Measurements from ENCODE around the gene AK4. TPM values are rescaled to one million over a fixed set of nuclear protein-coding genes. Genes with fewer than 3 reads are reported as not detected.
"Not testable (repeated sequence)": the region's sequence is repeated elsewhere in the genome, so short reads cannot be mapped to it uniquely, and the experiment has no call there.

AK4 gene
- total RNA-seq (2014; rRNA removed; shearing (Covaris generic)) = 6.8 and 8.9 TPM in 2 replicates

DNA sequence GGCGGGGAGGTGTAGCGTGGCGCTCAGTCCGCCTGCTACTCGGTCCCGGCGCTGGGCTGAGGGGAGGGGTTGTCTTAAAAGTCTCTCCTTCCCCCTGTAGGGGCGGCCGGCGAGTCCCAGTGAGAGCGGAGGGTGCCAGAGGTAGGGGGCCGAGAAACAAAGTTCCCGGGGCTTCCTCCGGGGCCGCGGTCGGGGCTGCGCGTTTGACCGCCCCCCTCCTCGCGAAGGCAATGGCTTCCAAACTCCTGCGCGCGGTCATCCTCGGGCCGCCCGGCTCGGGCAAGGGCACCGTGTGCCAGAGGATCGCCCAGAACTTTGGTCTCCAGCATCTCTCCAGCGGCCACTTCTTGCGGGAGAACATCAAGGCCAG lies at the start of gene AK4:
TSS of gene AK4 (plus strand) at position 26 of the 370 bp plus-strand sequence. CDS start at position 231, 205 bp downstream.
- DNase-seq (ENCODE audit: low spot score) = not testable (repeated sequence)

DNA sequence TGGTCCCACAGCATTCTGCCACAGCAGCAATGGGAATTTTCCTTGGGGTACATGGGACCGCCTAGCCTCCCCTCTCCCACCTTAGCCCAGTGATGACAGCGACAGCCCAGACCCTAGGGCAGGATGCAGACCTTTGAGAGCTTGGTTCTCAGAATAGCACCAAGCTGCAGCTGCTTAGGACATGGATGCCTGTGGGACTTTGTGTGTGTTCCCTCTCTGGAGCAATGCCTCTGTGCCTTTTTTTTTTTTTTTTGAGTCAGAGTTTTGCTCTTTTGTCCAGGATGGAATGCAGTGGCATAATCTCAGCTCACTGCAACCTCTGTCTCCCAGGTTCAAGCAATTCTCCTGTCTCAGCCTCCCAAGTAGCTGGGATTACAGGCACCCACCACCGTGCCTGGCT lies 44.2 kb upstream of the AK4 start:
- no peak for DNase-seq (ENCODE audit: low spot score)

DNA sequence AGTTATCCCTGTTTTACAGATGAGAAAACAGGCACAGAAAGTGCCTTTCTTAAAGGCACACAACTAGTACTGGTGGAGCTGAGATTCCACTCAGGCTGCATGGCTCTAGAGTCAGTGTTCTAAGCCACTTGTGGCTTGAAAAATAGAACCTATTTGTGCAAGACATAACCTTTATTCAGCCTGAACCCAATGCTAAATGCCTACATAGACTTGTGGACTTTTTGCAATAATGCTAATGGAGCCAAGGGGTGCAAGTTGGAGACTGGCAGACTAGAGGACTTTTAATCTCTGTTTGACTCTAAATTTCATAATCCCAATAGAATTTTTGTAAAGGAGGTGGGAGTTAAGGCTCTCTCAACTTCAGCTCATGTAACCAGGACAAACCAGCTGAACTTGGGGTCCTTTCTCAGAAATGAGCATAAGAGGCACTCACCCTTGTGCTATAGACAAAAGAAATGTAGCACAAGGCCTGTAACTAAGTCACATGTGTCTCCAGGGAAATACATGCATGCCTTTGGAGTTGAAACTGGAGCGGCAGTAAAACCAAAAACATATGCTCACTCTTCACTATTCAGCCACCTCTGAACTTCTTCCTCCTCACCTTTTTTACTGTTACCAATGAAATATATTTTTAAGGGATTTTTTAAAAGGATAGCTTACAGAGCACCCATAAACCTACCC lies 43.0 kb upstream of the AK4 start:
- DNase-seq (ENCODE audit: low spot score) = no peak

DNA sequence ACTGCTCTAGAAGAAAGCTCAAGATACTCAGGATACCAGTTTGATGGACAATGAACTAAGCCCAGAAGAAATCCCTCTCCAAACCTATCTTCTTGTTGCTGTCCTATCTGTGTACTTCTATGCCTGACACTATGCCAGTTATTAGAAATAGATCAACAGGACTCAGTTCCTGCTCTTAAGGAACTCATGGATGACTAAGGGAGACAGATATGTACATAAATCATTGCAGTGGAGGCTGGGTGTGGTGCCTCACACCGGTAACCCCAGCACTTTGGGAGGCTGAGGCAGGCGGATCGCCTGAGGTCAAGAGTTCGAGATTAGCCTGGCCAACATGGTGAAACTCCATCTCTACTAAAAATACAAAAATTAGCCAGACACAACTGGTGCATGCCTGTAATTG lies 42.4 kb upstream of the AK4 start:
- DNase-seq (ENCODE audit: low spot score) = no peak

DNA sequence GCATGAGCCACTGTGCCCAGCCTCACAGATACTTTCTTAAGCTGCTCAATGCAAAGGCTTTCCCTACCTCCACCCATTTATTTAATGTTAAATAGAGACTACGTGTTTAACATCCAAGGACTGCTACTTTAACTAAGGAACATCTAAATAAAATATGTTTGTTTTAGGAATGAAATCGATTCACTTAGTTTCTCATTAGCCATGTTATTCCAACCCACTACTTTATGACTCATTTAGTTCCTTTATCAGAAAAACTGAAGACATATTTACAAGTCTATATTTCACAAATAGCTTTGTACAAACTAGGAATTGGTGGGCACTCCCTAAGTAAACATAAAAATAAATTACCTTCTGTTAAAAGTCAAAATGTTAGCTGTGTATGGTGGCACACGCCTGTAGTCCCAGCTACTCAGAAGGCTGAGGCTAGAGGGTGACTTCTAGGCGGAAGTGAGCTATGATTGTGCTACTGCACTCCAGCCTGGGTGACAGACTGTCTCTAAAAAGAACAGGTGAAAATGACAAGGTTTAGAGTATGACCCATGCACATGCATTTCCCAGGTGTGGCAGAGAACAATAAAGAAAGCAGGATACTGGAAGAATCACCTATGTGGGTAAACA lies 39.9 kb upstream of the AK4 start:
- no peak for DNase-seq (ENCODE audit: low spot score)

DNA sequence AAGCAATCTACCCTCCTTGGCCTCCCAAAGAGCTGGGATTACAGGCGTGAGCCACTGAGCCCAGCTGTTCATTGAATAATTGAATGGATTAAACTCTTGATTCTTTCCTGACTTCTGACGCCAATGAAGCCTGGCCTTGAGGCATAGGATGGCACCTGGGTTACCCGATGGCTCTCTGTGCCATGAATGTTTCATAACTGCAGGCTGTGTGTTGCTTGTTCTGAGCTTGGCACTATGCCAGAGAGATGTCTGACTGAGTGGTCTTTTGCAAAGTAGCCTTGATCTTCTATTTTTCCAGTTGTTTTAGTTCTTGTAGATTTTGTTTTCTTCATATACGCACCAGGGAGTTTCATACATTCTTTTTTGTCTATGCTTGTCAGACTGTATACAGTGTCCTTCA lies 38.5 kb upstream of the AK4 start:
- DNase-seq (ENCODE audit: low spot score) = no peak

DNA sequence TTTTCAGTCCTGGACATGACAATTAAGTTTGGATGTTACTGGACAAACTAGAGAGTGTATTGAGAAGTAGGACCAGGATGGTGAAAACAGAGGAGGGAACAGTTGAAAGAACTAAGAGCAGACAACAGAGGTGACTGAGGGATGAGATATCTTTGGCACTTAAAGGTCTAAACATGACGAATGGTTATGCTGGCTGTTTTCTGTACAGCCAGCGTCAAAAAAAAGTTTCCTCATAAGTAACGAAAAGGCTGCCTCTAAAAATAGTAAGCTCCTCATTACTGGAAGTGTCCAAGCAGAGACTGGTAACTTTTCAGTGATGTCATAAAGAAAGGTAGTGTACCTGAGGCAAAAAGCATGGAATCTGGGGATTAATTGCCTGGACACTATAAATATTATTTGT lies 35.2 kb upstream of the AK4 start:
- DNase-seq (ENCODE audit: low spot score) = no peak

DNA sequence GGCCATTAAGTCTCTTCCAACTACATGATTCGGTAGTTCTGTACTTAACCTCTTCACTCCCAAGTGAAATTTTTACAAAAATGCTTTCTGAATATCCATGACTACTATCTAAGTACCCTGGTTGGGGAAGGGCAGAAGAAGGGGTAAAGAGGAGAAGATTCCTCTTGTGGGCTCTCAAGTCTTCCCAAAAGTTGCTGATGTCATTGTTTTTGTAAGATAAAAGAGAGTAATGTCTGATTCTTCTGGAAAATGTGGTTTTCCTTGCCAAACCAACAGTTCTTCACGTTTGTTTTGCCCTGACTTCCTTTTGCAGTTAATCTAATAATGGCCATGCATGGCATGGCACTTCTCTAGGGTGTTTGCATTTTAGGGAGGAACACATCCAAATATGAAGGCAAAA lies 34.7 kb upstream of the AK4 start:
- DNase-seq (ENCODE audit: low spot score) = no peak

DNA sequence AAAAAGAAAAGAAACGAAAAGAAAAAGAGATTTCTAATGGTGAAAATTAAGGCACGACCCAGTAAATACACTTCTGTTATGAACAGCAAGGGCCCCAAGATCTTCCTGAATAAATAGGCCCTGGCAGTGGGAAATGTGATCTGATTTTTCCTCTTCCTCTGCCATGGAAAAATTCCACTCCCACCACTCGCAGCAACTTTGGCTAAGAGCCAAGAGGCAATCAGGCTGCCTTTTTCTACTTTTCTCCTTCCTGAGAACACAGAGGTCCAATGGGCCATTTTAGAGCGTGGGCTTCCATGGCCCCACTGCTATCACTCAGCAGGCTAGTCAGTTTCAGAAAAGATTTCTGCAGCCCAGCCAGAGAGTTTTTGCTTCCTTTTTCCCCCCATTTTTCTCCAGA lies 33.7 kb upstream of the AK4 start:
- DNase-seq (ENCODE audit: low spot score) = no peak

DNA sequence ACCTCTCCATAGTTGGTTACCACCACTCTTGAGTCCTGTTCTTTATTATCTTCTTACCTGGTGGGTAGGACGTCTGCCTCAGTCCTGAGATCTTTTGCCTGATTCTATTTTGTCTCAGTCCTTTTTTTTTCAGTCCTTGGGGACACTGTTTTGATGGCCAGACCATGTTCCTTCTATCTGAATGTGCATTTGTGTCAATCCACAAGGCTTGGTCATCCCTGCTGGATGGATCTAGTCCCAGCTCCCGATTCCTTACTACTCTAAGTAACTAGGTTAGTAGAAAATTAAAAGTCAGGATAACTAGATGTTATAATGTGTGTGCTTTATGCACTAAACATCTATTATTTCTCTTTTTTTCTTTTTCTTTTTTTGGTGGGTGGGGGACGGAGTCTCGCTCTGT lies 28.1 kb upstream of the AK4 start:
- peak; percentile 21 for DNase-seq (ENCODE audit: low spot score)

DNA sequence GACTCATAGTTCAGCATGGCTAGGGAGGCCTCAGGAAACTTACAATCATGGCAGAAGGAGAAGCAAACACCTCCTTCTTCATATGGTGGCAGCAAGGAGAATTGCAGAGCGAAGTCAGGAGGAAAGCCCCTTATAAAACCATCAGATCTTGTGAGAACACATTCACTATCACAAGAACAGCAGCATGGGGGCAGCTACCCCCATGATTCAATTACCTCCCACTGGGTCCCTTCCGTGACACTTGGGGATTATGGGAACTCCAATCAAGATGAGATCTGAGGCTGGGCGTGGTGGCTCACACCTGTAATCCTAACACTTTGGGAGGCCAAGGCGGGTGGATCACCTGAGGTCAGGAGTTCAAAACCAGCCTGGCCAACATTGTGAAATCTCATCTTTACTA lies 18.9 kb upstream of the AK4 start:
- DNase-seq (ENCODE audit: low spot score) = not testable (repeated sequence)

DNA sequence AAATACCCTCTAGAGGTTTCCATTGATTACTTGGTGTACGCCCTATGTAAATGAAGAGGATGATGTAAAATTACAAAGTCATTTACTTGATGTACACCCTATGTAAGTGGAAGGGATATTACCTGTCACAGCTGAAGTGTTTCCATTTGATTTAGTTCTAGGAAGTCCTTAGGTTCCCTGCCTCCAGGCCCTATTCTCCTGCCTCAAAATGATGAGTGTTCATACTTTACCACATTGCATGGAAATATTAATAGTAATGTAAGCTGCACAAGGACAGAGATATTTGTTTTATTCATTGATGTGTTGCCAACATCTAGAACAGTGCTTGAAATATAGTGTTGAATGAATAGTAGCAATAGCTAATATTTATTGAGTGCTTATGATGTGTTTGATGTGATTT lies 9.5 kb upstream of the AK4 start:
- no peak for DNase-seq (ENCODE audit: low spot score)

DNA sequence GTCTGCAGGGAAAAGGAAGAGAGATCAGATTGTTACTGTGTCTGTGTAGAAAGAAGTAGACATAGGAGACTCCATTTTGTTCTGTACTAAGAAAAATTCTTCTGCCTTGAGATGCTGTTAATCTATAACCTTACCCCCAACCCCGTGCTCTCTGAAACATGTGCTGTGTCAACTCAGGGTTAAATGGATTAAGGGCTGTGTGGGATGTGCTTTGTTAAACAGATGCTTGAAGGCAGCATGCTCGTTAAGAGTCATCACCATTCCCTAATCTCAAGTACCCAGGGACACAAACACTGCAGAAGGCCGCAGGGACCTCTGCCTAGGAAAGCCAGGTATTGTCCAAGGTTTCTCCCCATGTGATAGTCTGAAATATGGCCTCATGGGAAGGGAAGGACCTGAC lies 8.2 kb upstream of the AK4 start:
- not testable (repeated sequence) for DNase-seq (ENCODE audit: low spot score)

DNA sequence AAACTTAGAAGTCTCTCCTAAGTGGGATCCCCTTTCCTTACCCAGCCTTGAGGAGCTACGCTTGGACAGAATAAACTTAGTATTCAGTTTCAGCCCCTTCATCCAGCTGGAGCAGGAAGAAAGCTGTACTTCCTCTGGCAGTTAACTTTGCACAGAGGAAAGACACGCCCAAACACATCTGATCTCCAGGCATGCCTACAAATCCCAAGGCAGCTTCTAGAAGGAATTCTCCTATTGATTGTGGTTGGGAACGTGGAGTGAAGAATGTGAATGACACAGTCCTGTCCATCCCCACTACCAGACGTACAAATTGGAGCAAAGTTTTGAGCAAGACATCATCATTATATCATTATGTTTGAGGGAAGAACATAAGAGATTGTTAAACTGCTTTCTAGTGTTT lies 6.6 kb upstream of the AK4 start:
- peak; percentile 16 for DNase-seq (ENCODE audit: low spot score)

DNA sequence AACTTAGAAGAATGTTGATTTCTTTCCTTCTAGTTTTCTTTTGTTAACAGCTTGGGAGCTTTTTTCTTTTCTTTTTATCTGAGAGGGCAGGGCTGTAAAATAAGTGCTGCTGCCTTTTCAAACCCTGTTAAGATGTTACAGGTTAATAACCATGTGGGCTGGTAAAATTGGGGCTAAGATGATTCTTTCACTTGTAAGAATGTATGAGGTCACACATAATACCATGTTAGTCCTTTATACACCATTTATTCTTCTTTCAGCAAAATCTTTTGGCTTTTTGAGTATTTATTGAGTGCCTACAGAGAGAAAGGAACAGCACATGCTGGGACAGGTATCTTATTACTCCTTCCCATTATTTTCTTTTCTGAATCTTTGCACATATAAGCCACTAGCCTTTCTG lies 6.1 kb upstream of the AK4 start:
- DNase-seq (ENCODE audit: low spot score) = no peak

DNA sequence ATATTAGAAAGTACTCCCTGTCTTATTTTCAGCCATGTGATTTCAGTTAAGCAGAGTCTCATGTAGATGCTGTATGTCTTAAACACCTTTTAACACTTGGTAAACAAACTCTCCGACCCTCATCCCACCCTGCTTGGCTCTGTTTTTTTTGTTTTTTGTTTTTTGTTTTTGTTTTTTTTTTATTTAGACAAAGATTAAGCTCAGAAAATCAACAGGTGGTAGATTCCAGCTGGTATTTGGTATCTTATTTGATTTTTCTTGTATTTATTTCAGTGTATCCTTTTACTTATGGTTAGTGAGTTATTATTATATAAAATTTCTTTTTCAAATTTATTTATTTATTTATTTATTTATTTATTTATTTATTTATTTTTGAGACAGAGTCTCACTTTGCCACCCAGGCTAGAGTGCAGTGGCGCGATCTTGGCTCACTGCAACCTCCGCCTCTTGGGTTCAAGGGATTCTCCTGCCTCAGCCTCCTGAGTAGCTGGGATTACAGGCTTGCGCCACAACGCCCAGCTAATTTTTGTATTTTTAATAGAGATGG lies 4.8 kb upstream of the AK4 start:
- not testable (repeated sequence) for DNase-seq (ENCODE audit: low spot score)

DNA sequence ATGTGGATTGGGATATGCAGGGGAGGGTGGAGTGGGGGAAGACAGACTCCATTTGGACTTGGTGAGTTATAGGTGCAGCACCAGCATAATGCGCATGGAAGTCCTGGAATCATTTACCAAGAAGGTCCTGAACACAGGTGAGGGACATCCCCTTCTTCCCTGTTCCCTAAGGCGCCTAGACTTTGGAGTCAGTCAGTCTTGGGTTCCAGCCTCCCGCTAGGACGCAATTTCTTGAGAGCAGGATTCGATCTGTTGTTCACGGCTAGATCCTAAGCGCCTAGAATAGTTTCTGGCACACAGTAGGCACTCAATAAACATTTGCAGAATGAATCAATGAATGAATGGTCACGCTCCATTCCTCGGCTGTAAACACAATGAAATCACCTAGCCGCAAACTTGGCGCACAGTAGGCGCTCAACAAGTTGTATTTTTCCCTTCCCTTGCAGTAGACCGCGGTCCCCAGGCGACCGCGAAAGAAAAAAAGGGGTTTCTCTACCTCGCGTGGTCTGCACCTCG lies 1.0 kb upstream of the AK4 start:
- DNase-seq (ENCODE audit: low spot score) = no peak

DNA sequence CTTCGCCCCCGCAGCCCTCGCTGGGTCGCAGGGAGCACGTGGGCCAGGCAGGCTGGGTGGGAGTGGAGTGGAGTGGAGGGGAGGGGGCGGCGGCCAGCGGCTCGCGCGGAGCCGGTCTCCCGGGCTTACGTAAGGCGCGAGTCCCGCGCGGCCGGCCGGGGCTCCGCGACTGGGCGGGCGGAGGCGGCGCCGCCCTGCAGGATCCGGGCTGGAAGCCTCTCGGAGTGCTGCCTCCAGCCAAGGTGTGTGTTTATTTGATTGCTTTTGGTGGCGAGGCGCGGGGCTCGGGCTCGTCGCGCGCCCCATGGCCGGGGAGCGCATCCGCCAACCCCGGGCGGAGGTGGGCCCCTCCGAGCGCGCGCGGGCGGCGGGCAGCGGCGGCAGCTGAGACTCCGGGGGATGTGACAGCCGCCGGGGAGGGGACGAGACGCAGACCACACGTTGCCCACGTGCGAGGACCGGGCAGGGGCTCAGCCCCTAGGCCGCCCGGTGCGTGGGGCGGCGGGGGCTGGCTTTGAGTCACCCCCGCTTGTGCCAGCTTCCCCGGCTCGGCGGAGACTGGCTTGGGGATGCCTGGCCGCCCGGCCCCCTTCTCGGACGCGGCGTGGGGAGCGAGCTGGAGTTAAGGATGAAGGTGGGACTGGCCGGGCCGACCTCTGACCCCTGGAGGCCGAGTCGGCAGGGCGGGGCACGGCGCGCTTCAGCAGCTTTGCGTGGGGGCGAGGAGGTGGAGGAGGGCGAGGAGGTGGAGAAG lies 402 bp upstream of the AK4 start:
- no peak for DNase-seq (ENCODE audit: low spot score)

DNA sequence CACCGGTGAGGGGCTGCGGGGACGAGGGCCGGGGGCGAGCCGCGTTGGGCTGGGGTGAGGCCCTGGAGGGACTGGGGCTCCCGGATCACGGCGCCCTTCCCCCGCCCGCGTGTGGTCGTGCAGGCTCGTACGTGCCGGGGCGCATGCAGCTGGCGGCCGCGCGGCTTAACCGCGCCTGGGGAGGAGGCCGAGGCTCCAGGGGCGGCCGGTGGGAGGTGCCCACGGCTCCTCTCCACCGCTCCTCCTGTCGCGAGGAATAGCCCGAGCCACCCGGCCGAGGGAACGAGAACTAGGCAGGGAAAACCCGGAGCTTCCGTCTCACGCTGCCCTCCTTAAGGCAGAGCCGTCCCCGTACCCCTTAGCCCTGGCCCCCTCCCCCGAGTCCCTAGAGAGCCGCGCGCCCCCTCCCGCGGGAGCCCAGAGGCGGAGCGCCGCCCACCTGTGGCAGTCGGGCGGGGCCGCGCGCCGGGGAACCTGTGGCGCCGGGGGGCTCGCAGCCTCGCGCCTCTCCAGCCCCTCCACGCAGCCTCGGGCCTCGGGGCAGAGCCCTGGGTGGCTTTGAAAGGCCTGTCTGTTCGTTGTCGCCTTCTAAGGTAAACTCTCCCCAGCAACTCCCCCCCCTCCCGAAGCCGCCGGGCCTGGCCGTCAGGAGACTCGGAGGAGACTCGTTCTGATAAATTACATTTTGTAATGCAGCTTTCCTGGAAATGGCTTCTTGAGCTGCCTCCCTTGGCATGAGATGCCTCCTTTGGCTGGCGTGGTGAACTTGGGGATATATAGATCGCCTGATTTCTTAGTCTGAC lies 746 bp downstream of the AK4 start:
- DNase-seq (ENCODE audit: low spot score) = no peak

DNA sequence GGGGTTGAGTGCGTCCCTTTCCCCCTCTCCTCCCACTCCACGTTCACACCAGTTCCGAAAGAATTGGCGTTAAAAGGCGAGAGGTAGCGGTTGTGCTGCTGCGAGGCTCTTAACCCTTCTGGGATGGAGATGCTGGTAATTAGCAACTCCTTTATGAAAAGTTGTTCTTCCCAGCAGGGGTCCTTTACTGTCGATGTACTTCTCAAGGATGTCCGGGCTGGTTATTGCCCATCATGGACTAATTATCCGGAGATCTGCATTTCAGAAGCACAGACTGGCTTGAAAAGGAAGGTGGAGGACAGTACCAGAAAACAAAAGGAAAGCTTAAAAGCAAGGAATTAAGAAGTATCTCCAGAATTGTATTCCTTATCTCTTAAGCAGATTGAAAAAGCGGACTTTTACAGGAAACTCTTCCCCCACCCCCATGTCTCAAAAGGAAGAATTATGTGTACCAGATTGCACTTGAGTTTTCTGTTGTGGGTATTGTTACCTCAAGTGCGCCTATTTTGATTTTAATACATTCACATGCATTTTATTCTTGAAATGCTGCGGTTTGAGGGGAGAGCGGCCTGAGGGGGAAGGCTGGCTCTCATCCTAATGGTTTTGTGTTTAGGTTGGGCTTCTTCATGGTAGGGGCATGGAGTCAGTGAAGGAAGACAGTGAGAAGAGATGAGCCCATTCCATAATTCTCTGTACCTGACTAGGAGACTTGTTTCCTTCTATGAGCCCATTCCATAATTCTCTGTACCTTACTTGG lies 1.5 kb downstream of the AK4 start:
- no peak for DNase-seq (ENCODE audit: low spot score)

DNA sequence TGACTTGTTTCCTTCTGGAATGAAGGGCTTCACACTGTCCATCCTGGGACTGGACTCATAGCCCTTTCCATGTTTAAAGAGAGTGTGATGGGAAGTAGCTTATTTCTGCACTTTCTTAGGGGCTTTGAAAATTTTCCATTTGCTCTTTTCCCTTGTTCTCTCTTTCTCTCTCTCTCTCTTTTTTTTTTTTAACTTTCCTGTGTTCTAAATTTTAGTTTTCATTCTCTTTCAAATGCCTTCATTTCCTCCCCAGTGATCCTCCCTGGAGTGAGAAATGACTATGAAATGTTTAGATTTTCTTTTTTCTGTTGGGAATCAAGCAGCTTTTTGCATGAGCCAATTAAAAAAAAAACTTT lies 2.1 kb downstream of the AK4 start:
- DNase-seq (ENCODE audit: low spot score) = no peak
